ENCODE measurements around the gene TTC13.

TTC13 gene

DNA sequence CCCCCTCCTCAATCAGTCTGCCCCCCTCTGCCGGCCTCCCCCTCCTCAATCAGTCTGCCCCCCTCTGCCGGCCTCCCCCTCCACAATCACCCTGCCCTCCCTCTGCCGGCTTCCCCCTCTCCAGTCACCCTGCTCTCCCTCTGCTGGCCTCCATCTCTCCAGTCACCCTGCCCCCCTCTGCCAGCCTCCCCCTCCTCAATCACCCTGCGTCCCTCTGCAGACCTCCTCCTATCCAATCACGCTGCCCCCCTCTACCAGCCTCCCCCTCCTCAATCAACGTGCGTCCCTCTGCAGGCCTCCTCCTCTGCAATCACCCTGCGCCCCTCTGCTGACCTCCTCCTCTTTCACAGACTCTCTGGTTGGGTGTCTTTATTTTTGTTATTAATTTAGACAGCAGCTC is 98.9 kb downstream of the TTC13 start:
- no peak overlapping the region for H3K4me3 ChIP-seq (replicated peaks in 1 of 2; ENCODE audit: low read depth in 2 of 2, low read length in 2 of 2)
- no peak for DNase-seq (ENCODE audit: low read depth in 2 of 2)
- TF ChIP-seq, protein P1, sequence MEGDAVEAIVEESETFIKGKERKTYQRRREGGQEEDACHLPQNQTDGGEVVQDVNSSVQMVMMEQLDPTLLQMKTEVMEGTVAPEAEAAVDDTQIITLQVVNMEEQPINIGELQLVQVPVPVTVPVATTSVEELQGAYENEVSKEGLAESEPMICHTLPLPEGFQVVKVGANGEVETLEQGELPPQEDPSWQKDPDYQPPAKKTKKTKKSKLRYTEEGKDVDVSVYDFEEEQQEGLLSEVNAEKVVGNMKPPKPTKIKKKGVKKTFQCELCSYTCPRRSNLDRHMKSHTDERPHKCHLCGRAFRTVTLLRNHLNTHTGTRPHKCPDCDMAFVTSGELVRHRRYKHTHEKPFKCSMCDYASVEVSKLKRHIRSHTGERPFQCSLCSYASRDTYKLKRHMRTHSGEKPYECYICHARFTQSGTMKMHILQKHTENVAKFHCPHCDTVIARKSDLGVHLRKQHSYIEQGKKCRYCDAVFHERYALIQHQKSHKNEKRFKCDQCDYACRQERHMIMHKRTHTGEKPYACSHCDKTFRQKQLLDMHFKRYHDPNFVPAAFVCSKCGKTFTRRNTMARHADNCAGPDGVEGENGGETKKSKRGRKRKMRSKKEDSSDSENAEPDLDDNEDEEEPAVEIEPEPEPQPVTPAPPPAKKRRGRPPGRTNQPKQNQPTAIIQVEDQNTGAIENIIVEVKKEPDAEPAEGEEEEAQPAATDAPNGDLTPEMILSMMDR (IDR thresholded peaks at IDR 0.05; ENCODE audit: low read depth, low read length) = no peak

DNA sequence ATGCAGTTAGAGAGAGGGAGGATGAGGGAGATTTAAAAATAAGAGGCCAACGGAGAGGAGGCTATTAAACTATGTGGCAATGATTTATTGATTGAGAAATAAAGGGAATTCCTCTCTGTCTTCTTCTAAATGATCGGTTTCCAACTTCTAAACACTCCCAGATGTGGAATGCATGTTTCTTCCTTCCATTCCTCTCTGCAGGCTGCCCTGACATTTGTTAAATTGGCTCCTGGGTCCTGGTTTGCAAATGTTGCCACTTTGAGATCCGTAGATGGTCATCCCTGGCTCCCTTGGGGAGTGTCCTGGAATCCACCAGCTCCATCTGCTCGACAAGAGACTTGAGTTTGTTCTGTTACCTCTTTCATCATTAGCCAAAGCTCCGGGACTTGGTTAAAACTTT is 100.1 kb downstream of the TTC13 start:
- H3K4me3 ChIP-seq (replicated peaks in 1 of 2; ENCODE audit: low read depth in 2 of 2, low read length in 2 of 2) = no peak overlapping the region
- TF ChIP-seq, protein P1 (IDR thresholded peaks at IDR 0.05; ENCODE audit: low read depth, low read length) = no peak
- DNase-seq (ENCODE audit: low read depth in 2 of 2) = peak; percentile 69 to 81

DNA sequence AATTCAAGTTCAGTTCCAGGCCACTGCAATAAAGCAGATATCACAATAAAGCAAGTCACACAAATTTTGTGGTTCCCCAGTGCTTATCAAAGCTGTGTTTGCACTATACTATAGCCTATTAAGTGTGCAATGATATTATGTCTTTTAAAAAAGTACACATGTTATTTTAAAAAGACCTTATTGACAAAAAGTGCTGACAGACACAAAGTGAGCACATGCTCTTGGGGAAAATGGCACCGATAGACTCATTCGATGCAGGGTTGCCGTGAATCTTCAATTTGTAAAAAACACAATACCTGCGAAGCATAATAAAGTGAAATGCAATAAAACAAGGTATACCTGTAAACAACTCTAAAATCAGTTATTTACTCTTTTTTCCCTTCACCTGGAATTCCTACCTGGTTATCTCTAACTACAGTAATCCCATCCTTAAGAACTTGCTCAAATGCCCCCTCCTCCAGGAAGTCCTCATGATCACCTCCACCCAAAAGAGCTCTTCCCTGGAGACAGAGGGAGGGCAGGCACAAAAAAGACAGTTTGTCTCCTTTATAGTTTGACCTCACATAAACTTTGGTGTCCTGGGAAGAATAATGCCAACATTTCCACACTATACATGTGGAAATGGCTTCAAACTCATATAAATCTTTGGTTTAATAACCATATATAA is 100.6 kb downstream of the TTC13 start:
- no peak for DNase-seq (ENCODE audit: low read depth in 2 of 2)
- TF ChIP-seq, protein P1 (IDR thresholded peaks at IDR 0.05; ENCODE audit: low read depth, low read length) = no peak
- no peak overlapping the region for H3K4me3 ChIP-seq (replicated peaks in 1 of 2; ENCODE audit: low read depth in 2 of 2, low read length in 2 of 2)

DNA sequence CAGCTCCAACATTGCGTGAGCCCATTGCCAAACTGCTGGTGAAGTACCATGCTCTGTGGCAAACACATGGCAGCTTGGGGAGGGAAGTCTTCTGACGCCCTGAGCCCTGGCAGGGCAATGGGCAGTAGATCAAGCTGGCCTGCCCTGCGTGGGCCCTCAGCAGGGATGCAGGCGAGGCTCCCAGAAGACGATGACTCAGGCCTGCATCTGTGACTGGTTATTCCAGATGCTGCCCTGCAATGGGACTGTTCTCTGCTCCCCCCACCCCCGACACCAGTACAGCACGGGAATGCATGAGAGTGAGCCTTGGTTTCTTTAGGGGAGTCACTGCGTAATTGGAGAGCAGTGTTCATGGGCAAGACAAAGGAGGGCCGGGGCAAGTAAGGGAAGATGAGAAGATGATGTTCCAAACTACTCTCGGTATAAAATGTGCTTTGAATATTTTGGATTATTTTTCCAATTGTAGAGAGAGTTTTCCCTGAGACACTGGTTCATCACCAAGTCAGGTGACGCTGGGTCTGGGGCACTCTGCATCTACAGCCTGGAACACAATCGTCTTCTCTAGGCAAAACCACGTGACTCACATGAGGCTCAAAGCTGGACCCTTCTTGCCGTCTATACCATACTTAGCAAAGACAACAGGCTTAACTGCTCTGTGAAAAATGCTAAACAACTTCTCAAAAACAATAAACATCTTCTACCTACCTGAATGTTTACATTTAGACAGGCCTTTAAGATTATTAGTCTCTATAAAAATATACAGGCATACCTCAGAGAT is 101.3 kb downstream of the TTC13 start:
- H3K4me3 ChIP-seq (replicated peaks in 1 of 2; ENCODE audit: low read depth in 2 of 2, low read length in 2 of 2) = no peak overlapping the region
- TF ChIP-seq, protein P1 (IDR thresholded peaks at IDR 0.05; ENCODE audit: low read depth, low read length) = no peak
- peak; percentile 59 to 67 for DNase-seq (ENCODE audit: low read depth in 2 of 2)

DNA sequence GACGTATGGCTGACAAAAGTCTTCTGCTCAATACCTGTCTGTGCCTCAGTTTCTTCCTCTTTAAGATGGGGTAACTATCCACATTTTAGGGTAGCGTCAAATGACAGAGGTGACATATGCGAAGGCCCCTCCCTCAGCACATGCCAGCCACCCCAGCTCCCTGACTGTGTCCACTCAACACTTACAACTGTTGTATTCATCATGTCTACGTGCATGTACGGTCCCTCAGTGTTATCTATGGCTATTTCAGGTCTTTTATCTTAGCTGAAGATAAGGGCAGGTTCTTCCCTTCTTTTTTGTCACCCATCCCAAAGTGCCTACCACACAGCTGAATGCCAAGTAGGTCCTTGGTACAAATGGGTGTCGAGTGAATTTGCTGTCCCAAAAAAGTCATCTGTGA is 102.0 kb downstream of the TTC13 start:
- no peak for DNase-seq (ENCODE audit: low read depth in 2 of 2)
- TF ChIP-seq, protein P1 (IDR thresholded peaks at IDR 0.05; ENCODE audit: low read depth, low read length) = no peak
- H3K4me3 ChIP-seq (replicated peaks in 1 of 2; ENCODE audit: low read depth in 2 of 2, low read length in 2 of 2) = no peak overlapping the region

DNA sequence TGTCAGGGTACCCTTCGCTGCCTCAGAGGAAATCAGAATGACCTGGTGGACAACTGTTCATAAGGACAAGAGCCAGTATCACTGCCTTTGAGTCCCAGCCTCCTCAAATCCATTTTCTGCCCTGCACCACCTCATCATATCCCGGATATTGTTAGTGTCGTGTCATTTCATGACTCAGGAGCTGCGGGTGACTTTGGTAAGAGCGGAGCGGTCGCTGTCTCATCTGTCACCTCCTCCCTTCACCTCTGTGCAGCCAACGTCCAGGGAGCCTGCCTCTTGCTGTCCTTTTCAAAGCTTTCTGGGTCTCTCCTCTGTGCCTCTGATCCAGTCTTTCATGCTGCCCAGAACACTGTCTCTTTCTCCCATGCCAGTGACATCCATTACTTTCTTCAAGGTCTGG is 103.3 kb downstream of the TTC13 start:
- no peak for DNase-seq (ENCODE audit: low read depth in 2 of 2)
- H3K4me3 ChIP-seq (replicated peaks in 1 of 2; ENCODE audit: low read depth in 2 of 2, low read length in 2 of 2) = no peak overlapping the region
- TF ChIP-seq, protein P1 (IDR thresholded peaks at IDR 0.05; ENCODE audit: low read depth, low read length) = no peak

All from cardiac fibroblast (primary cell).